ENCODE results near the gene USP14. TPM values are rescaled to one million over a fixed set of nuclear protein-coding genes. Genes with fewer than 3 reads are reported as not detected.

Gene USP14
- polyA plus RNA-seq, 2 of the 4 experiments (the other 2 are of a cell fraction): 50.6 to 83.9 TPM

- 93% methylated on average over 5 of the region's 5 CpGs for WGBS (ENCODE audit: missing lambda C conversion rate)
- CTCF ChIA-PET: interaction anchor here (0.6 to 1.8 kb wide), 2 partner anchors 20 kb away, joined by 3 to 4 read pairs; no protein-coding TSS in a partner anchor
- no peaks in the 10 kb centered on the region for H3K9me3 ChIP-seq
- DNase-seq (ENCODE audit: low read depth in 1 of 2, low spot score in 1 of 2): no peak
- H3K4me2 ChIP-seq: no peak overlapping the region
- POLR2A ChIA-PET: no interaction called here
- TF ChIP-seq FOSL2 (IDR thresholded peaks at IDR 0.05) (no peak), FOSL2 (CRISPR knock-in tag; IDR thresholded peaks at IDR 0.05) (no peak)
- no peak overlapping the region for H3K4me3 ChIP-seq
- no peak for FAIRE-seq
- no peaks in the 10 kb centered on the region for H3K4me1 ChIP-seq
- H3K27ac ChIP-seq: no peak overlapping the region
- ATAC-seq: no peak
Observed at GRCh38 chr18:172361-172760, 14.0 kb downstream of the USP14 start.

- Histone ChIP-seq H3K27ac (no peak overlapping the region), H3K4me2 (no peak overlapping the region), H3K4me3 (no peak overlapping the region), H3K4me1 (peaks cover 5% of the 10 kb centered on the region; the same call in 1 of the 3 replicates), H3K9me3 (no peaks in the 10 kb centered on the region)
- ChIA-PET POLR2A (no interaction called here), CTCF (no interaction called here)
- WGBS (ENCODE audit: missing lambda C conversion rate): 90% methylated on average over 4 of the region's 5 CpGs
- TF ChIP-seq NPAS2 (CRISPR knock-in tag; IDR thresholded peaks at IDR 0.05; ENCODE audit: borderline replicate concordance) (no peak), ATOH8 (CRISPR knock-in tag; IDR thresholded peaks at IDR 0.05; ENCODE audit: low read depth) (no peak), MAZ (IDR thresholded peaks at IDR 0.05; ENCODE audit: borderline replicate concordance, low read depth, low read length) (no peak), SMC3 (IDR thresholded peaks at IDR 0.05) (no peak), HOXB5 (CRISPR knock-in tag; IDR thresholded peaks at IDR 0.05) (no peak), CEBPB (IDR thresholded peaks at IDR 0.05) (no peak), HOXA7 (CRISPR knock-in tag; IDR thresholded peaks at IDR 0.05) (no peak), RAD21 (conservative IDR thresholded peaks at IDR 0.05 in 1 of 2, IDR thresholded peaks at IDR 0.05 in 1 of 2) (no peak), JUN (IDR thresholded peaks at IDR 0.05) (no peak), HOXB13 (CRISPR knock-in tag; IDR thresholded peaks at IDR 0.05; ENCODE audit: low read depth) (no peak), ZFP36 (IDR thresholded peaks at IDR 0.05; ENCODE audit: borderline replicate concordance, partially characterized antibody) (no peak), GATA3 (IDR thresholded peaks at IDR 0.05; ENCODE audit: borderline replicate concordance) (no peak), BCL3 (IDR thresholded peaks at IDR 0.05) (no peak)
- FAIRE-seq (no peak), ATAC-seq (no peak), DNase-seq (ENCODE audit: low read depth in 1 of 2, low spot score in 1 of 2) (no peak)
Observed at GRCh38 chr18:179499-179898, 21.1 kb downstream of the USP14 start.

GRCh38 chr18:181711-182110, 23.4 kb downstream of the USP14 start:
- no peak overlapping the region for H3K27ac ChIP-seq
- ATAC-seq: no peak
- TF ChIP-seq RFX5 (IDR thresholded peaks at IDR 0.05): no peak
- TF ChIP-seq KDM1A (IDR thresholded peaks at IDR 0.05; ENCODE audit: low read depth): no peak
- no peak for TF ChIP-seq USF2 (IDR thresholded peaks at IDR 0.05)
- no peak for TF ChIP-seq ATOH8 (CRISPR knock-in tag; IDR thresholded peaks at IDR 0.05; ENCODE audit: low read depth)
- TF ChIP-seq CHD4 (IDR thresholded peaks at IDR 0.05; ENCODE audit: borderline replicate concordance): no peak
- no peak for TF ChIP-seq NFE2L2 (conservative IDR thresholded peaks at IDR 0.05; ENCODE audit: low read length)
- TF ChIP-seq HOXB5 (CRISPR knock-in tag; IDR thresholded peaks at IDR 0.05): no peak
- TF ChIP-seq CBX2 (IDR thresholded peaks at IDR 0.05; ENCODE audit: borderline replicate concordance, low read depth): no peak
- no peak for TF ChIP-seq NPAS2 (CRISPR knock-in tag; IDR thresholded peaks at IDR 0.05; ENCODE audit: borderline replicate concordance)
- no peak for TF ChIP-seq CEBPB (IDR thresholded peaks at IDR 0.05)
- no peak for TF ChIP-seq MYC (IDR thresholded peaks at IDR 0.05; ENCODE audit: borderline replicate concordance, low read length)
- no peak for TF ChIP-seq FOSB (CRISPR knock-in tag; IDR thresholded peaks at IDR 0.05)
- peaks cover 5% of the 10 kb centered on the region; the same call in 1 of the 3 replicates for H3K4me1 ChIP-seq
- no peak for DNase-seq (ENCODE audit: low read depth in 1 of 2, low spot score in 1 of 2)
- no peak overlapping the region for H3K4me2 ChIP-seq
- no peak overlapping the region for H3K4me3 ChIP-seq
- POLR2A ChIA-PET: no interaction called here
- no peak for FAIRE-seq
- CTCF ChIA-PET: no interaction called here
- no peaks in the 10 kb centered on the region for H3K9me3 ChIP-seq
